ENCODE measurements around the gene DENND2A.
"Not testable (repeated sequence)": the region's sequence is repeated elsewhere in the genome, so short reads cannot be mapped to it uniquely, and the experiment has no call there.

The DENND2A gene

GRCh38 chr7:140674356-140674800 lies 33.8 kb upstream of the DENND2A start:
- in situ Hi-C loops (cut with MboI; ENCODE audit: low sequenced_read_pairs): no loop called here

- in situ Hi-C loops (cut with MboI; ENCODE audit: low sequenced_read_pairs): no loop called here
Observed at GRCh38 chr7:140673774-140674155, 33.2 kb upstream of the DENND2A start.

DNA sequence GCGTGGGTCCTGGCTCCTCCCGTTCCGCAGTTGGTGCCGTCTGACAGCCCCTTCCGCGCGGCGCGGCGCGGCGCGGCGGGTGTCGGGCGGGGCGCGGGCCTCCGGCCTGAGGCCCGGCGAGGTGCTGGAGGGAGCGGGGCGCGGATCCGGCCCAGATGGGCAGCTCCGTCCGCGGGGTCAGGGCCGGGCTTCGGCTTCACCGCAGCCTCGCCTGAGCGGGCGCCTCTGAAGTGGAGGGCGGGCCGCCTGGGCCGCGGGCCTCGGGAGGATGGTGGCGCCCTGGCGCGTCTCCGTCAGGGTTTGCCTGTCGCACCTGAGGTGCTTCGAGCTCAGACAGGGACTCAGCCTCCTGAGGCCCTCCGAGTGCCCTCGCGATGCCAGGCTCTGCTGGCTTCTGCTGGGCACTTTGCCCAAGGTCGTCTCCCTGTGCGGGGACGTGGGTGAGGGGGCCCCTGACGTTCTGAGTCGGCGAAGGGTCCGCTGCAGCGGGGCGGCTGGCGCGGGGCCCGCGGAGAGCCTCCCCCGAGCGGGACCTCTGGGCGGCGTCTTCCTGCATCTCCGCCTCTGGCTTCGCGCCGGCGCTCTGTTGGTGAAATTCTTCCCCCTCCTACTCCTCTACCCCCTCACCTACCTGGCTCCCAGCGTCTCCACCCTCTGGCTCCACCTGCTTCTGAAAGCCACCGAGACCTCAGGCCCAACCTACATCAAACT lies 32.6 kb upstream of the DENND2A start:
- in situ Hi-C loops (cut with MboI; ENCODE audit: low sequenced_read_pairs): no loop called here

GRCh38 chr7:140672382-140673062 lies 31.9 kb upstream of the DENND2A start, which contains the start of gene ADCK2:
Gene ADCK2, plus strand, starts transcription at chr7:140672945. Its CDS starts 386 bp downstream, at chr7:140673331.
- in situ Hi-C loops (cut with MboI; ENCODE audit: low sequenced_read_pairs): no loop called here

DNA sequence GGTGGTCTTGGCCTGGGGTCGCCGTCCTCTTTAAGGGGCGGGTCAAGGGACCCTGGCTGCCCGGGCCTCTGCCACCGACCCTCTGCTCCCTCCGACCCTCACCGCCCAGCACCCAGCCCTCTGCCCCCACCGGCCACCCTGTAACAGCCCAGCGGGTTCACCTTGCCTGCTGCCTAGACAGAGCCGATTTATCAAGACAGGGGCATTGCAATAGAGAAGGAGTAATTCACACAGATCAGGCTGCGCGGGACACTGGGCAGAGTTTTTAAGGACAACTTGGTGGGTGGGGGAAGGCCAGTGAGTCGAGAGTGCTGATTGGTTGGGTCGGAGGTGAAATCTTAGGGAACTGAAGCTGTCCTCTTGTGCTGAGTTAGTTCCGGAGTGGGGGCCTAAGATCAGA lies 31.4 kb upstream of the DENND2A start:
- in situ Hi-C loops (cut with MboI; ENCODE audit: low sequenced_read_pairs): no loop called here

DNA sequence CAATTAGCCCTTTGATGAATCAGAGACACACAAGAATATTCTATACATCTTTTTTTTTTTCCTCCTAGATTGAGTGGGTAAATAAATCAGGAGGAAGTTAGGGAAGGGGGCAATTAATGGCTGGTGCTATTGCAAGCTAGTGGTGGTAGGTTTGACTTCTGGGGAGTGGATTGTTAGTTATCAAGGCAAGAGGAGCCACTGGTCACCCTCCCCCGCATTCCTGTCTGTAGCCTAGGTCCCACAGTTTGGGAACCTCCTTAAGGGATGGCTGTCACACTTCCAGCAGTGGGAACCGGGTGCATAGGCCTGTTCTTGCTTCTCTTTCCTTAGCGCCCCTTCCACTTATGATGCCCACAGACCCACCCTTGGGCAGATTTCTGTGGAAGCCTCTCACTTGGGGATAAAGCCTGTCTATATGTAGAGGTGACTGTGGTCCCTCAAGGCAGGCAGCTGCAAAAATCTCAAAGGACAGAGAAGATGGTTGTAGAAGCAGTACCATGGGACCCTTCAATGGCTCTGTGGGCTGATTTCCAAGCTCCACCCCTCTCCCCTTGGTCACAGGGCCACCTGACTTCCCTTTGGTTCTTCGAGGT lies 29.8 kb upstream of the DENND2A start:
- in situ Hi-C loops (cut with MboI; ENCODE audit: low sequenced_read_pairs): no loop called here

- in situ Hi-C loops (cut with MboI; ENCODE audit: low sequenced_read_pairs): not testable (repeated sequence)
Observed at GRCh38 chr7:140669862-140670261, 29.2 kb upstream of the DENND2A start.

DNA sequence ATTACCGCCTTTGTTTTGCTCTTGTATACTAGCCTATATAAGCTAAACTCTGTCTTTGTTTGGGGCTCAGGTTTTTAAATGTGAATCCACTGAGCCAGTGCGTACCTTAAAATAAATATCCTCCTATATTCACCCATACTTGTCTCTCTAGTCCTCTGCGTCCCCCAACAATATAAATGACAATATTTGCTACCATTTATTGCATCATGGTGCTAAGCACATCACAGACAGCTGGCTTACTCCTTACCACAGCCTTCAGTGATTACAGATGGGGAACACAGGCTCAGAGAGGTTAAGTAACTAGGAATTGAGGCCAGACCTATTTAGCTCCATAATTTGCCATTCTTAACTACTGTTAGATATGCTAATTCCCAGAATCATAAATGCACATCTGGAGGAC lies 28.7 kb upstream of the DENND2A start:
- in situ Hi-C loops (cut with MboI; ENCODE audit: low sequenced_read_pairs): no loop called here

- in situ Hi-C loops (cut with MboI; ENCODE audit: low sequenced_read_pairs): no loop called here
Observed at GRCh38 chr7:140668641-140669040, 28.0 kb upstream of the DENND2A start.

DNA sequence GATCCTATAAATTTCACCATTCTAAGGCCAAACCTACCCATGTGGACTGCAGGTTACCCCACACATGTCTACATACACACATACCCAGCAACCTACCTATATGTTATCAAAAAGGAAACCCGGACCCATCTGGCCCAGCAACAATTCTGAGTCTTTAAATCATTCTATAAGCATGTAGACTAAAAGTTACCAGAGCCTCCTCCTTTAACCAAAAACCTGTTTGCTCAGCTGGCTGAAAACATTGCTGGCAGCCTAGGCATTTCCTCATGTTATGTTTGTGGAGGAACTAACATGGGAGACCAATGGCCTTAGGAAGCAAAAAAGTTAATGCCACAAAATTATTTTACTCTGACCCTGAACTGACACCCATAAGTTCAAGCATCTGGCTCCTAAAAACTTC lies 26.9 kb upstream of the DENND2A start:
- in situ Hi-C loops (cut with MboI; ENCODE audit: low sequenced_read_pairs): no loop called here

GRCh38 chr7:140662938-140663337 lies 22.3 kb upstream of the DENND2A start:
- in situ Hi-C loops (cut with MboI; ENCODE audit: low sequenced_read_pairs): not testable (repeated sequence)

DNA sequence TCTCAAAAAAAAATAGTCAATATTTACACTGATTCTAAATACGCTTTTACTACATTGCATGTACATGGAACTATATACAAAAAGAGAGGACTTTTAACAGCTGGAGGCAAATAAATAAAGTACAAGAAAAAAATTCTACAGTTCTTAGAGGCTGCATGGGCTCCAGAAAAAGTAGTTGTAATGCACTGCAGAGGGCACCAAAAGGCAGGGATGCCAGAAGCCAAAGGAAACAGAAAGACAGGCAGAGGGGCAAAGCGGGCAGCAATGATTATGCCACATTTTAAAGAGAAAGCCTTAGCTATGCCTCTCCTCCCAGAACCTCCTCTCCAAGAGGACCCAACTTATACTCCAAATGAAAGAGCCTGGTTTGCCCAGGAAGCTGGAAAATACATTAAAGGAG lies 20.5 kb upstream of the DENND2A start:
- in situ Hi-C loops (cut with MboI; ENCODE audit: low sequenced_read_pairs): no loop called here

DNA sequence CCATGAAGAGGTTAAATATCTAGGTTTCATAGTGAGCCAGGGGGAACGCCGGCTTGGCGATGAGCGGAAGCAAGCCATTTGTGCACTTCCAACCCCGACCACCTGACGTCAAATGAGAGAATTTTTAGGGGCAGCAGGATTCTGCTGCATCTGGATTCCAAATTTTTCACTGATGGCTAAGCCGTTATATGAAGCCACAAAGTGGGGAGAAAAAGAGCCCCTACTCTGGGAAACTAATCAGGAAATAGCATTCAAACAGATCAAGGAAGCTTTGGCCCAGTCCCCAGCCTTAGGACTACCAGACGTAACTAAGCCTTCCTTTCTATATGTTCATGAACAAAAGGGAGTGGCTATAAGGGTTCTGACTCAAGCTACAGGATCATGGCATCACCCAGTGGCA lies 19.2 kb upstream of the DENND2A start:
- in situ Hi-C loops (cut with MboI; ENCODE audit: low sequenced_read_pairs): no loop called here

DNA sequence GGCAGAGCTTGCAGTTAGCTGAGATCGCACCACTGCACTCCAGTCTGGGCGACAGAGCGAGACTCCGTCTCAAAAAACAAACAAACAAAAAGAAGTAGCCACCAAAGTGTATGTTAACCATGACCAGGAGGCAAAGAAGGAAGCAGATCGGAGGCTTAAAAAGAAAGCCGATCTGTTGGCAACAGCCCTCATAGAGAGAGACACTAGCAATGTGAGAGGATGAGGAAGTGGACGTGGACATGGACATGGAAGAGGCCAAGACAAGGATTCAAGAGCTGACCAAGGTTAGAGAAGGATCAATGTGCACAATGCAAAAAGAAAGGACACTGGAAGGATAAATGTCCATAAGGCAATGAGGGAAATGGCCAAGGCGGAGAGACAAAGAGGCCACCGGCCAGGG lies 17.3 kb upstream of the DENND2A start:
- in situ Hi-C loops (cut with MboI; ENCODE audit: low sequenced_read_pairs): no loop called here

DNA sequence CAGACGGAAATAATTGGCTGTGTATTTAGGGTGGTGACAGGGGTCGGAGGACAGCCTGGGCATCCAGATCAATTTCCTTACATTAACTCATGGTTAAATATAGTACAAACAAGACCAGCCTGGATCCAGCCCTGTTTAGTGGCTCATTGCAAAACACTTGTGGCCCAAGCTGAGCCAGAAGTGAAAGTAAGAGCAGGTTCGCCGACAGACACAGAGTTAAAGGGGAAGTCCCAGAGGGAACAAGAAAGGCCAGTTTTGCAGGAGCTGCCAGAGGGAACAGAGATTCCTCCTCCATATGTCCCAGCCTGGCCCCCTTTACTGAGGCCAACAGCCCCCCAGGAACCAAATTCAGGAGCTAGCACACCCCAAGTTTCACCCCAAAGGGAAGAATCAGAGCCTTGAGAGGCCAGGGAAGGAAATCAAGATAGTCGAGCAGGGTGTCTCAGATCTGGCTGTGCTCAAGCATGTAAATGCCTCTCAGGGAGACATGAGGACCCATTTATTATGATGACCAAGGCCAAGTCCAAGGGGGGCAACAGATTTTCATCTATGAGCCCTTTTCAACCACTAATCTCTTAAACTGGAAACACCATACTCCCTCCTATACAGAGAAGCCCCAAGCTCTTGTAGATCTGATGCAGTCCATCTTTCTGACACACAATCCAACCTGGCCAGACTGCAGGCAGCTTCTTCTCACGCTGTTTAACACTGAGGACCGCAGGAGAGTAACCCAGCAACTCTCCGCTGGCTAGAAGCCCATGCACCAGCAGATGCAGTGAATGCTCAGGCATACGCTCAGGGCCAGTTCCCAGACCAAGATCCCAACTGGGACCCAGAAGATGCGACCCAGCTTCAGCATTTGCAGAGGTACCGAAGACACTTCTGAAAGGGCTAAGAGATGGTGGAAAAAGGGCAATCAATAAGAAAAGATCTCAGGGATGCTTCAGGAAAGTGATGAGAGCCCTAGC lies 16.2 kb upstream of the DENND2A start:
- in situ Hi-C loops (cut with MboI; ENCODE audit: low sequenced_read_pairs): no loop called here

DNA sequence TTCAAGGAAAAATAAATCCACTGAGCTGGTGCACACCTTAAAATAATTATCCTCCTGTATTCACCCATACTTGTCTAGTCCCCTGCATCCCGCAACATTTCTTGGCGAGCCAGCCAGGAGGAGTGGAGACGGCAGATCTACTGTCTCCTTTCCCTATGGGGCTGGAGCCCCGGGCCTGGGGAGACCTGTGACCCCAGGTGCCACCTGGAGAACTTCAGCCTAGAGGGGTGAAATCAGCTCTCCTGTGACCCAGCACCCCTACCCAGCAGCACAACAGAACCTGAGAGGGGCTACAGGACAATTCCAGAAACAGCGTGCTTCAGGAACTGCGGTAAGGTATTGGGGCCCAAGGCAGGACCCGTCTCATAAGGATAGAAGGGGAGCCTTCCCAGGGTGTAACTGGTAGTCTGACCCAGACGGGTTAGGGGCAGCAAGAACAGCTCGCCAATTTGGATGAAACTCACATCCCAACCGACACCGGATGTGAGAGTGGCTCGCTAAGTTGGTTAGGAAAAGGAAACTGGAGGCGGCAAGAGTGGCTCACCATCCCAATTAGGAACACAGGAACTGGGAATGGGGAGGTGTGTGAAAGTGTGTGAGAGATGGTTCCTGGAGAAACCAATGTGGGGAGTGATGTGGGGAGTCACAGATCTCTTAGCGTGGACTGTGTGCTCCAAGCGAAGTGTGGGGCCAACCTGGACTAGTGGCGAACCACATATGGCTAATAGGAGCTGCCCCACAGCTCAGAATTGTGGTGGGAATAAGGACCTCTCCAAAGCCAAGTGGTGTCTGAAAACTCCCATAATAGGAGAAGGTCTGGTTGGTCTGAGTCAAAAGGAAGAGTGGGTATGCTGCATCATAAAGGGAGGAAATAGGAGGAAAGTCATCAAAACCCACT lies 15.1 kb upstream of the DENND2A start:
- in situ Hi-C loops (cut with MboI; ENCODE audit: low sequenced_read_pairs): no loop called here

GRCh38 chr7:140654661-140655060 lies 14.0 kb upstream of the DENND2A start:
- in situ Hi-C loops (cut with MboI; ENCODE audit: low sequenced_read_pairs): no loop called here

- in situ Hi-C loops (cut with MboI; ENCODE audit: low sequenced_read_pairs): no loop called here
Observed at GRCh38 chr7:140654109-140654387, 13.4 kb upstream of the DENND2A start.

- in situ Hi-C loops (cut with MboI; ENCODE audit: low sequenced_read_pairs): no loop called here
Observed at GRCh38 chr7:140653319-140654108, 12.9 kb upstream of the DENND2A start.
